A549 treated with Mapracorat at 1 μM for 4 hours (cell line): ENCODE measurements around the gene OR4D2. TPM values are rescaled to one million over a fixed set of nuclear protein-coding genes. Genes with fewer than 3 reads are reported as not detected.

Experiments used
- total RNA-seq: library from RNA; stranded (reverse); fragments of 200-300 nt; extraction: Qiagen RNA extraction; gene quantifications from 5 replicates; pipeline ENCODE4 v1.2.3, GENCODE V29; 2022

The OR4D2 gene
- not detected in 5 replicates for total RNA-seq

GRCh38 chr17:58166682-58167081, at the start of gene OR4D2:
TSS of gene OR4D2 (plus strand) at chr17:58166982. CDS start at chr17:58169656, 2,674 bp downstream.

GRCh38 chr17:58147930-58148434, 18.8 kb upstream of the OR4D2 start, which contains the start of gene OR4D1:
TSS of gene OR4D1 (plus strand) at chr17:58148384. CDS start at chr17:58155154, 6,770 bp downstream.

GRCh38 chr17:58192612-58193011, 25.8 kb downstream of the OR4D2 start, which contains the start of gene EPX:
TSS of gene EPX (plus strand) at chr17:58192726. CDS start at chr17:58192847, 121 bp downstream.

GRCh38 chr17:58219007-58219788, 52.4 kb downstream of the OR4D2 start, which contains the start of gene MKS1:
TSS of gene MKS1 (minus strand) at chr17:58219255. CDS start at chr17:58219230, 25 bp downstream.

Other genes with a start within 250 kb of the OR4D2 start
- 46.2 to 62.6 TPM (median 54.2 TPM) in 5 replicates for gene CUEDC1, start 211.6 kb upstream of the OR4D2 start, total RNA-seq
- gene VEZF1, start 178.7 kb upstream of the OR4D2 start, total RNA-seq = 39.4 to 49.6 TPM (median 46.9 TPM) in 5 replicates
- 242 to 251 TPM (median 243 TPM) in 5 replicates for gene SRSF1, start 159.7 kb upstream of the OR4D2 start, total RNA-seq
- 18.2 to 24.3 TPM (median 23.3 TPM) in 5 replicates for gene DYNLL2, start 83.6 kb upstream of the OR4D2 start, total RNA-seq
- not detected in 5 replicates for gene OR4D1, start 18.6 kb upstream of the OR4D2 start, total RNA-seq
- not detected in 5 replicates for gene EPX, start 25.7 kb downstream of the OR4D2 start, total RNA-seq
- gene MKS1, start 52.3 kb downstream of the OR4D2 start, total RNA-seq = 9.0 to 12.7 TPM (median 11.2 TPM) in 5 replicates
- gene LPO, start 71.6 kb downstream of the OR4D2 start, total RNA-seq = not detected in 5 replicates
- not detected in 5 replicates for gene MPO, start 114.0 kb downstream of the OR4D2 start, total RNA-seq
- gene TSPOAP1, start 161.8 kb downstream of the OR4D2 start, total RNA-seq = not detected in 5 replicates
- gene SUPT4H1, start 185.2 kb downstream of the OR4D2 start, total RNA-seq = 117 to 168 TPM (median 149 TPM) in 5 replicates